HG03066 (cell line): ENCODE results near the gene RMND5B.

Source experiments
- ATAC-seq: cut with Tn5 transposase; IDR thresholded peaks from one replicate; pipeline ENCODE4 v1.9.1; 2021; ENCODE audit warnings: low read depth; ENCODE audit not compliant: unreplicated experiment

The RMND5B gene

GRCh38 chr5:178198706-178199105 is 67.9 kb downstream of the RMND5B start:
- ATAC-seq: no peak

GRCh38 chr5:178199581-178200434 is 69.0 kb downstream of the RMND5B start:
- no peak for ATAC-seq
